ENCODE results near the gene PPP6R2.

Gene PPP6R2

DNA sequence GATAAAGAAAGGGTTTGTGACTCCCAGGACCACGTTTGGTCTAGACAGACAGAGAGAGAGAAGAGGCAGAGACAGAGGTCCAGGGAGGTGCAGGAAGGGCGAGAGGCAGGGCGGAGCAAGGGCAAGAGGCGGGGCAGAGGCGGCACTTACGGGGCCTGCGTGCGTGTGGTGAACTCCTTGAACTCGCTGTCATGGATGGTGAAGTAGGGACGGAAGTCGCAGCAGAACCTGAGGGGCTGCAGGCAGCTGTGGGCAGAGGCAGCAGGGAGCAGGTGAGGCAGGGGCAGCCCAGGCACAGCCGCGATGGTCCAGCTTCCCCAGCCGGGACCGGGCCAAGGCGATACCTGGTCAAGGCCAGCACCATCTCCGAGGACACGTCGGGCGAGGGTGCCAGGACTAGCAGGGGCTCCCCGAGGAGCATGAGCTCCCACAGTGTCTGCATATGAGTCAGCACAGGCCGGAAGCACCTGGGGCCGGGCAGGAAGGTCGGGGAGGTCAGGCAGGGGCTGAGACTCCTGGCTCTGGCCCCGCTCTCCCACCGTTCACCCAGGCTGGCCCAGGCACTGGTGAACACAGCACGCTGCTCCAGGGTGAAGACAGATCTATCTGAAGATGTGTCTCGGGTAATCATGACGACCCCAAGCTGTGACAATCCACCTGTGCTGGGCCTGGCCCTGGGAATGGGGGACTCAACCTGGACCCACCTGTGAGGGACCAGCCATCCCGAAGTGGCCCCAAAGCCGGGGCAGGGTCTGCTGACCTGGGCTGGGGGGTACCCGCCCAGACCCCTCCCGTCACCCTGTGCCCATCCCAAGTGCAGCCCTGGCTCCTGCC, 28.5 kb upstream of the PPP6R2 start:
- TF ChIP-seq EP300 (IDR thresholded peaks at IDR 0.05; ENCODE audit: borderline replicate concordance) (no peak), CREB1 (IDR thresholded peaks at IDR 0.05; ENCODE audit: low read depth) (no peak), TCF12 (IDR thresholded peaks at IDR 0.05; ENCODE audit: low read depth) (no peak), YY1 (IDR thresholded peaks at IDR 0.05; ENCODE audit: low read depth) (no peak), CEBPB (IDR thresholded peaks at IDR 0.05) (no peak), FOXM1 (IDR thresholded peaks at IDR 0.05; ENCODE audit: borderline replicate concordance, low read depth) (no peak), EGR1 (IDR thresholded peaks at IDR 0.05) (no peak), TAF1 (IDR thresholded peaks at IDR 0.05; ENCODE audit: low read depth) (no peak), TEAD4 (IDR thresholded peaks at IDR 0.05) (no peak), RAD21 (IDR thresholded peaks at IDR 0.05; ENCODE audit: low read depth) (no peak), ZBTB7A (IDR thresholded peaks at IDR 0.05; ENCODE audit: low read depth) (no peak)
- TF ChIP-seq, protein P1, sequence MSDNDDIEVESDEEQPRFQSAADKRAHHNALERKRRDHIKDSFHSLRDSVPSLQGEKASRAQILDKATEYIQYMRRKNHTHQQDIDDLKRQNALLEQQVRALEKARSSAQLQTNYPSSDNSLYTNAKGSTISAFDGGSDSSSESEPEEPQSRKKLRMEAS (IDR thresholded peaks at IDR 0.05) = no peak
- TF ChIP-seq, protein P2, sequence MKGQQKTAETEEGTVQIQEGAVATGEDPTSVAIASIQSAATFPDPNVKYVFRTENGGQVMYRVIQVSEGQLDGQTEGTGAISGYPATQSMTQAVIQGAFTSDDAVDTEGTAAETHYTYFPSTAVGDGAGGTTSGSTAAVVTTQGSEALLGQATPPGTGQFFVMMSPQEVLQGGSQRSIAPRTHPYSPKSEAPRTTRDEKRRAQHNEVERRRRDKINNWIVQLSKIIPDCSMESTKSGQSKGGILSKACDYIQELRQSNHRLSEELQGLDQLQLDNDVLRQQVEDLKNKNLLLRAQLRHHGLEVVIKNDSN (IDR thresholded peaks at IDR 0.05) = no peak
- TF ChIP-seq, protein P3, sequence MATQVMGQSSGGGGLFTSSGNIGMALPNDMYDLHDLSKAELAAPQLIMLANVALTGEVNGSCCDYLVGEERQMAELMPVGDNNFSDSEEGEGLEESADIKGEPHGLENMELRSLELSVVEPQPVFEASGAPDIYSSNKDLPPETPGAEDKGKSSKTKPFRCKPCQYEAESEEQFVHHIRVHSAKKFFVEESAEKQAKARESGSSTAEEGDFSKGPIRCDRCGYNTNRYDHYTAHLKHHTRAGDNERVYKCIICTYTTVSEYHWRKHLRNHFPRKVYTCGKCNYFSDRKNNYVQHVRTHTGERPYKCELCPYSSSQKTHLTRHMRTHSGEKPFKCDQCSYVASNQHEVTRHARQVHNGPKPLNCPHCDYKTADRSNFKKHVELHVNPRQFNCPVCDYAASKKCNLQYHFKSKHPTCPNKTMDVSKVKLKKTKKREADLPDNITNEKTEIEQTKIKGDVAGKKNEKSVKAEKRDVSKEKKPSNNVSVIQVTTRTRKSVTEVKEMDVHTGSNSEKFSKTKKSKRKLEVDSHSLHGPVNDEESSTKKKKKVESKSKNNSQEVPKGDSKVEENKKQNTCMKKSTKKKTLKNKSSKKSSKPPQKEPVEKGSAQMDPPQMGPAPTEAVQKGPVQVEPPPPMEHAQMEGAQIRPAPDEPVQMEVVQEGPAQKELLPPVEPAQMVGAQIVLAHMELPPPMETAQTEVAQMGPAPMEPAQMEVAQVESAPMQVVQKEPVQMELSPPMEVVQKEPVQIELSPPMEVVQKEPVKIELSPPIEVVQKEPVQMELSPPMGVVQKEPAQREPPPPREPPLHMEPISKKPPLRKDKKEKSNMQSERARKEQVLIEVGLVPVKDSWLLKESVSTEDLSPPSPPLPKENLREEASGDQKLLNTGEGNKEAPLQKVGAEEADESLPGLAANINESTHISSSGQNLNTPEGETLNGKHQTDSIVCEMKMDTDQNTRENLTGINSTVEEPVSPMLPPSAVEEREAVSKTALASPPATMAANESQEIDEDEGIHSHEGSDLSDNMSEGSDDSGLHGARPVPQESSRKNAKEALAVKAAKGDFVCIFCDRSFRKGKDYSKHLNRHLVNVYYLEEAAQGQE (IDR thresholded peaks at IDR 0.05; ENCODE audit: low read depth) = no peak

DNA sequence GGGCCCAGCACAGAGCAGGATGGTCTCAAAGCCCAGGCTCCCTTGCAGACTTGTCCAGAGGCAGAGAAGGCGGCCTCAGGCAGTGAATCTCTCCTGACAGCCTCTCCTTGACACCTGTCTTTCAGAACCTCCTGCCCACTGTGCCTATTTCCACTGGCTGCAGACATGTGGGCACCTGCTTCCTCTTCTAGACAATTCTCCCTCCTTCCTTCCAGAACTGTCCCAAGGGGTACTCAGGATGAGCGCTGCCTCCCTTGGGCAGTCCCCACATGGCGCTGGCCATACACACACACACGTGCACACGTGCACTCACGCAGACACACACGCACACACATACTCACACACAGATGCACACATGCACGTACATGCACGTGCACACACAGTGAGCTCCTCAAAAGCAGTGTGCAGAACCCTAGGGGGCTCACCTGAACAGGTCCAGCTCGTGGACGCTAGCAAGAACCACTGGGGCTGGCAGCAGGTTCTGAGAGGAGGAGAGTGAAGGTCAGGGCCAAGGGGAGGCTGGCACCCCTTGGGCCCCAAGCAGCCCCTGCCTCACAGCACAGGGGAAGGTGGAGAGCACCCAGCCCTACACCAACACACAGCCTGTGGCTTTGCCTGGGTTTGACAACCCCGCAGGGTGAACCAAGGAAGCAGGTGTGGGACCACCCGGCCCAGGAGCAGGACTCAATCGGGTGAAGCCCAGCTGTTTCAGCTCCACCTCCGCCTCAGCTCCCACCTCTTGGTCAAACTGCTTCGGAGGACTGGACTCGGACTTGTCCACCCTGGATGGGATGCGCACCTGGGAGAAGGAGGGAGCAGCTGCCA, 27.6 kb upstream of the PPP6R2 start:
- TF ChIP-seq ZBTB7A (IDR thresholded peaks at IDR 0.05; ENCODE audit: low read depth) (no peak), NFIC (IDR thresholded peaks at IDR 0.05) (no peak), CREB1 (IDR thresholded peaks at IDR 0.05; ENCODE audit: low read depth) (no peak), FOXM1 (IDR thresholded peaks at IDR 0.05; ENCODE audit: borderline replicate concordance, low read depth) (no peak), TEAD4 (IDR thresholded peaks at IDR 0.05) (no peak), TAF1 (IDR thresholded peaks at IDR 0.05; ENCODE audit: low read depth) (no peak), EP300 (IDR thresholded peaks at IDR 0.05; ENCODE audit: borderline replicate concordance) (no peak), YY1 (IDR thresholded peaks at IDR 0.05; ENCODE audit: low read depth) (no peak), RAD21 (IDR thresholded peaks at IDR 0.05; ENCODE audit: low read depth) (no peak), CEBPB (IDR thresholded peaks at IDR 0.05) (no peak), EGR1 (IDR thresholded peaks at IDR 0.05) (no peak), TCF12 (IDR thresholded peaks at IDR 0.05; ENCODE audit: low read depth) (no peak)
- TF ChIP-seq, protein P3 (IDR thresholded peaks at IDR 0.05; ENCODE audit: low read depth) = no peak
- TF ChIP-seq, protein P1 (IDR thresholded peaks at IDR 0.05) = no peak
- TF ChIP-seq, protein P2 (IDR thresholded peaks at IDR 0.05) = no peak

DNA sequence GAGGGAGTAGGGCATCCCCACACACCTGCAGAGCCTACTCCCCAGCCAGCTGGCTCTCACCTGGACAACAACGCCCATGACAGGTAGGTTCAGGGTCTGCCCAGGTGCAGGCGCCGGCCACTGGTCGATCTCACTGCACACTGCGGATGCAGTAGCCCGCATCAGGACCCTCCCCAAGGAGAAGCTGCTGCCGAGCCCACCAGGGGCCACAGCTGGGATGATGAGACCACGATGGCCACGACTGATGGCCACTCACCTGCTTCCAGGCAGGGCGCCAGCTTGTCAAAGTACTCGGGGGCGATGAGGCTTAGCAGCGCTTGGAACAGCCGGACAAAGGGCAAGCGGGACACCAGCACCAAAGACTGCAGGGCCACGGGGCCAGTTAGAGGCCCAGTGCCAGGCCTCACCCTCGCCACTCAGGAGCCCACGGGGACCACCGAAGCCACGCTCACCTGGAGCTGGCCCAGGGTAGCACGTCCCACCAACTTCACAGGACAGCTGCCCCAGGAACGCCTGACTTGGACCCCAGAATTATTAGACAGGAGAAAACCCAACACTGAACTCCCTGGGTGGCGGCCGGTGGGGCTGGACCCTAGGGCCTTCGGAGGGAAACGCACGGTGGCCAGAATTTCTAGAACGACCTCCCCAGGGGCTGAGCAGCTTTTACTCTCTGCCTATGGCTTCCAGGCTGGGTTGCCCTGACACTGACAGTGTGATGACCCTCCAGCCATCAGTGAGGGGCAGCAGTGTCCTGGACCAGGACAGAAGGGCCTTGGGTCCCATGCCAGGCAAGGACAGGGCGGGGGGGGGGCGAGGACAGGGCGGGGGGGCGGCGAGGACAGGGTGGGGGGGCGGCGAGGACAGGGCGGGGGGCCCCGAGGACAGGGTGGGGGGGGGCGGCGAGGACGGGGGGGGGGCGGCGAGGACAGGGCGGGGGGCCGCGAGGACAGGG, 26.7 kb upstream of the PPP6R2 start:
- TF ChIP-seq, protein P3 (IDR thresholded peaks at IDR 0.05; ENCODE audit: low read depth) = no peak
- TF ChIP-seq, protein P2 (IDR thresholded peaks at IDR 0.05) = no peak
- TF ChIP-seq TEAD4 (IDR thresholded peaks at IDR 0.05) (no peak), ZBTB7A (IDR thresholded peaks at IDR 0.05; ENCODE audit: low read depth) (no peak), YY1 (IDR thresholded peaks at IDR 0.05; ENCODE audit: low read depth) (no peak), CEBPB (IDR thresholded peaks at IDR 0.05) (no peak), NFIC (IDR thresholded peaks at IDR 0.05) (no peak), EGR1 (IDR thresholded peaks at IDR 0.05) (no peak), EP300 (IDR thresholded peaks at IDR 0.05; ENCODE audit: borderline replicate concordance) (no peak), CREB1 (IDR thresholded peaks at IDR 0.05; ENCODE audit: low read depth) (no peak), RAD21 (IDR thresholded peaks at IDR 0.05; ENCODE audit: low read depth) (no peak), TAF1 (IDR thresholded peaks at IDR 0.05; ENCODE audit: low read depth) (no peak), TCF12 (IDR thresholded peaks at IDR 0.05; ENCODE audit: low read depth) (no peak)
